HepG2 (cell line): Measurements from ENCODE around the gene PROC. TPM values are rescaled to one million over a fixed set of nuclear protein-coding genes. Genes with fewer than 3 reads are reported as not detected.
A peak's percentile ranks its signal among the peaks of the same experiment; 100 is the strongest.

Experiments used
- ARID5B ChIP-seq: IDR thresholded peaks from 2 replicates; pipeline ENCODE4 v1.4.0; 2020; ENCODE audit warnings: mild to moderate bottlenecking, missing genetic modification reagents
- ATRX ChIP-seq: sonication (generic); formaldehyde crosslinking; IDR thresholded peaks from 2 replicates; pipeline ENCODE4 v1.4.0; 2020; ENCODE audit warnings: missing genetic modification reagents, borderline replicate concordance
- DMTF1 ChIP-seq: sonication (generic); formaldehyde crosslinking; IDR thresholded peaks from 2 replicates; pipeline ENCODE4 v1.4.0; 2020; ENCODE audit warnings: mild to moderate bottlenecking, missing genetic modification reagents
- DNMT3B ChIP-seq: conservative IDR thresholded peaks from 2 replicates; pipeline ENCODE4 v1.6.1; 2016; ENCODE audit warnings: missing biosample characterization, control low read depth
- IRX3 ChIP-seq: sonication (generic); formaldehyde crosslinking; IDR thresholded peaks from 2 replicates; pipeline ENCODE4 v1.8.1; 2023; ENCODE audit warnings: mild to moderate bottlenecking, low read depth, missing genetic modification reagents, borderline replicate concordance
- KDM3A ChIP-seq: IDR thresholded peaks from 2 replicates; pipeline ENCODE4 v1.6.1; 2018; ENCODE audit warnings: low read depth, missing compliant biosample characterization
- LBX2 ChIP-seq: sonication (generic); formaldehyde crosslinking; IDR thresholded peaks from 2 replicates; pipeline ENCODE4 v1.5.0; 2020; ENCODE audit warnings: missing genetic modification reagents, mild to moderate bottlenecking, borderline replicate concordance
- NFYC ChIP-seq: IDR thresholded peaks from 2 replicates; pipeline ENCODE4 v1.6.1; 2016; ENCODE audit warnings: missing genetic modification reagents, missing compliant biosample characterization
- PCBP1 ChIP-seq: fragments of 200-400 bp; formaldehyde crosslinking; IDR thresholded peaks from 2 replicates; pipeline ENCODE4 v1.6.1; 2017; ENCODE audit warnings: mild to moderate bottlenecking, low read depth, low read length, borderline replicate concordance
- PREB ChIP-seq: sonication (generic); formaldehyde crosslinking; IDR thresholded peaks from 2 replicates; pipeline ENCODE4 v1.4.0; 2020; ENCODE audit warnings: missing genetic modification reagents
- TGIF2 ChIP-seq: IDR thresholded peaks from 2 replicates; pipeline ENCODE4 v1.6.1; 2016; ENCODE audit warnings: control low read depth, missing compliant biosample characterization
- THAP11 ChIP-seq: IDR thresholded peaks from 2 replicates; pipeline ENCODE4 v1.6.1; 2016; ENCODE audit warnings: missing biosample characterization, missing genetic modification reagents
- TRIM24 ChIP-seq: sonication (generic); formaldehyde crosslinking; IDR thresholded peaks from 2 replicates; pipeline ENCODE4 v1.8.0; 2022; ENCODE audit warnings: mild to moderate bottlenecking, missing genetic modification reagents
- USF2 ChIP-seq, 2 experiments: sonication (generic) in 1 of 2; formaldehyde crosslinking in 1 of 2; IDR thresholded peaks; 2 replicates each; pipeline versions ENCODE4 v1.5.1 to v1.6.1; 2011 to 2020; ENCODE audit warnings: borderline replicate concordance in 1 of 2, low read depth in 1 of 2, low read length in 1 of 2, mild to moderate bottlenecking in 1 of 2, missing genetic modification reagents in 1 of 2, moderate library complexity in 1 of 2
- ZNF121 ChIP-seq: sonication (generic); formaldehyde crosslinking; IDR thresholded peaks from 2 replicates; pipeline ENCODE4 v1.5.0; 2020; ENCODE audit warnings: mild to moderate bottlenecking, missing genetic modification reagents
- ZNF225 ChIP-seq: sonication (generic); formaldehyde crosslinking; IDR thresholded peaks from 2 replicates; pipeline ENCODE4 v1.4.0; 2020; ENCODE audit warnings: mild to moderate bottlenecking, missing genetic modification reagents
- ZNF432 ChIP-seq: sonication (generic); formaldehyde crosslinking; IDR thresholded peaks from 2 replicates; pipeline ENCODE4 v1.5.0; 2020; ENCODE audit warnings: missing genetic modification reagents, mild to moderate bottlenecking, borderline replicate concordance
- ZNF484 ChIP-seq: sonication (generic); formaldehyde crosslinking; IDR thresholded peaks from 2 replicates; pipeline ENCODE4 v1.5.1; 2020; ENCODE audit warnings: mild to moderate bottlenecking, low read depth, missing genetic modification reagents, borderline replicate concordance
- ZNF616 ChIP-seq: sonication (generic); formaldehyde crosslinking; IDR thresholded peaks from 2 replicates; pipeline ENCODE4 v1.5.0; 2020; ENCODE audit warnings: low read depth, mild to moderate bottlenecking, missing genetic modification reagents
- ZNF790 ChIP-seq: sonication (generic); formaldehyde crosslinking; IDR thresholded peaks from 2 replicates; pipeline ENCODE4 v1.8.0; 2022; ENCODE audit warnings: missing genetic modification reagents, mild to moderate bottlenecking, borderline replicate concordance
- ZSCAN25 ChIP-seq: sonication (generic); formaldehyde crosslinking; IDR thresholded peaks from 2 replicates; pipeline ENCODE4 v1.8.0; 2022; ENCODE audit warnings: mild to moderate bottlenecking, missing genetic modification reagents
- polyA plus RNA-seq, 8 experiments: library from polyadenylated mRNA; depleted of rRNA in 3 of 8; stranded (reverse) in 7 of 8; unstranded in 1 of 8; fragments of >200 nt; fragmentation: Illumina TruSeq in 4 of 8; extraction: Trizol in 4 of 8; gene quantifications; 2 replicates each; pipeline versions ENCODE4 v1.2.1 to v1.2.3, GENCODE V29; 2011 to 2016; ENCODE audit warnings: low read depth in 4 of 8, missing spikeins in 1 of 8, mixed read lengths in 1 of 8; ENCODE audit not compliant: insufficient read depth in 1 of 8
- total RNA-seq, 5 experiments: library from RNA; depleted of rRNA; stranded (reverse); fragments of >200 nt; fragmentation: Illumina TruSeq; extraction: Trizol; gene quantifications; 2 replicates each; pipeline ENCODE4 v1.2.3, GENCODE V29; 2016; ENCODE audit warnings: low read depth in 1 of 5

Gene PROC
- total and polyA plus RNA-seq, 2 of the 13 experiments (the other 11 are each of a cell fraction or from before 2014, with no cell fraction given): 134 to 185 TPM

- TF ChIP-seq ARID5B (CRISPR knock-in tag): no peak
- TF ChIP-seq ZNF484 (CRISPR knock-in tag): no peak
- peak; percentile 98 for TF ChIP-seq ZNF121 (CRISPR knock-in tag)
- no peak for TF ChIP-seq ATRX (CRISPR knock-in tag)
- peak; percentile 3; the same call in 1 of the 2 replicates for TF ChIP-seq NFYC
- peak; percentile 79; the same call in 1 of the 2 replicates for TF ChIP-seq ZSCAN25 (CRISPR knock-in tag)
- TF ChIP-seq PCBP1: no peak
- no peak for TF ChIP-seq LBX2 (CRISPR knock-in tag)
- no peak for TF ChIP-seq DNMT3B (CRISPR knock-in tag)
- TF ChIP-seq IRX3: no peak
- no peak for TF ChIP-seq TRIM24 (CRISPR knock-in tag)
- TF ChIP-seq KDM3A (CRISPR knock-in tag): no peak
- no peak for TF ChIP-seq ZNF790 (CRISPR knock-in tag)
- no peak for TF ChIP-seq DMTF1 (CRISPR knock-in tag)
- no peak for TF ChIP-seq USF2 (IDR thresholded peaks at IDR 0.05; ENCODE audit: low read depth, low read length)
- TF ChIP-seq USF2 (CRISPR knock-in tag; IDR thresholded peaks at IDR 0.05; ENCODE audit: borderline replicate concordance): no peak
- no peak for TF ChIP-seq ZNF225
- TF ChIP-seq TGIF2: no peak; the same call in 1 of the 2 replicates
- TF ChIP-seq ZNF616 (CRISPR knock-in tag): no peak
- peak; percentile 1; the same call in 1 of the 2 replicates for TF ChIP-seq THAP11 (CRISPR knock-in tag)
- no peak for TF ChIP-seq PREB (CRISPR knock-in tag)
- no peak for TF ChIP-seq ZNF432
Measured at GRCh38 chr2:127407661-127408003, 10.6 kb upstream of the PROC start (continued).
